OCI-LY7 (cell line): Measurements from ENCODE around the gene ZNF747. TPM values are rescaled to one million over a fixed set of nuclear protein-coding genes. Genes with fewer than 3 reads are reported as not detected.

Source experiments
- Bru-seq: library from RNA; stranded (reverse); fragments of 400-500 nt; gene quantifications from one replicate; lab custom pipeline; 2021; lab: Mats Ljungman, UMichigan
- BruChase-seq, 2 experiments: library from RNA; stranded (reverse); fragments of 400-500 nt; gene quantifications; one replicate each; lab custom pipeline; 2021; lab: Mats Ljungman, UMichigan
- BruUV-seq: library from RNA; stranded (reverse); fragments of 400-500 nt; replicated peaks from 2 replicates; lab custom pipeline; 2021; lab: Mats Ljungman, UMichigan
- CTCF ChIA-PET: fragments of 300-600 bp; sonication (Branson Sonifier 250); formaldehyde crosslinking; loops from one replicate; lab custom pipeline; 2022; ENCODE audit warnings: antibody characterized with exemption; ENCODE audit not compliant: unreplicated experiment; lab: Charles Lee
- POLR2A ChIA-PET: fragments of 300-600 bp; sonication (Branson Sonifier 250); formaldehyde crosslinking; loops from one replicate; lab custom pipeline; 2022; ENCODE audit warnings: antibody characterized with exemption; lab: Charles Lee
- DNase-seq: peaks from one replicate; pipeline ENCODE4 v3.0.0-alpha.2; 2015; ENCODE audit warnings: low spot score
- H2AFZ ChIP-seq: fragments of 200-600 bp; sonication (generic), shearing (Covaris generic); 2 replicates; pipeline ENCODE4 v1.6.1; 2014; ENCODE audit warnings: mild to moderate bottlenecking, antibody characterized with exemption, low read length, moderate library complexity
- H3K27ac ChIP-seq: fragments of 200-600 bp; sonication (generic); 2 replicates; pipeline ENCODE4 v1.5.1; 2014; ENCODE audit warnings: mixed run types, low read depth, mild to moderate bottlenecking, moderate library complexity, low read length, inconsistent platforms; ENCODE audit not compliant: poor library complexity, severe bottlenecking
- H3K36me3 ChIP-seq: fragments of 200-600 bp; sonication (generic); 2 replicates; pipeline ENCODE4 v1.6.1; 2014; ENCODE audit warnings: mild to moderate bottlenecking, antibody characterized with exemption, low read length, moderate library complexity, mixed read lengths; ENCODE audit not compliant: insufficient read depth
- H3K4me1 ChIP-seq: fragments of 200-600 bp; sonication (generic); 2 replicates; pipeline ENCODE4 v1.5.1; 2014; ENCODE audit warnings: mild to moderate bottlenecking, low read length; ENCODE audit not compliant: insufficient read depth, poor library complexity, severe bottlenecking
- H3K4me2 ChIP-seq: fragments of 200-600 bp; sonication (generic); 2 replicates; pipeline ENCODE4 v1.6.1; 2014; ENCODE audit warnings: mild to moderate bottlenecking, low read length
- H3K4me3 ChIP-seq: fragments of 200-600 bp; sonication (generic); 2 replicates; pipeline ENCODE4 v1.5.1; 2014; ENCODE audit warnings: mild to moderate bottlenecking, low read depth, low read length; ENCODE audit not compliant: poor library complexity, severe bottlenecking
- H3K79me2 ChIP-seq: fragments of 200-600 bp; sonication (generic); 2 replicates; pipeline ENCODE4 v1.6.1; 2016; ENCODE audit warnings: low read depth, mild to moderate bottlenecking, low read length, moderate library complexity, mixed read lengths; ENCODE audit not compliant: insufficient read depth
- H3K9me2 ChIP-seq: fragments of 200-600 bp; sonication (generic); 2 replicates; pipeline ENCODE4 v1.6.1; 2016; ENCODE audit warnings: mild to moderate bottlenecking, low read length, mixed read lengths; ENCODE audit not compliant: insufficient read depth
- H3K9me3 ChIP-seq: fragments of 200-600 bp; sonication (generic); 2 replicates; pipeline ENCODE4 v1.6.1; 2014; ENCODE audit warnings: mild to moderate bottlenecking, mixed run types, low read length, mixed read lengths
- H4K20me1 ChIP-seq: fragments of 200-600 bp; sonication (generic); 2 replicates; pipeline ENCODE4 v1.6.1; 2014; ENCODE audit warnings: mild to moderate bottlenecking, antibody characterized with exemption, low read length, moderate library complexity, mixed read lengths; ENCODE audit not compliant: insufficient read depth
- EZH2phosphoT487 ChIP-seq: fragments of 200-600 bp; sonication (generic); IDR thresholded peaks from 2 replicates; pipeline ENCODE4 v1.6.1; 2018; ENCODE audit warnings: low read depth, borderline replicate concordance, mild to moderate bottlenecking, mixed run types, antibody characterized with exemption, low read length, moderate library complexity, mixed read lengths
- intact Hi-C: fragments of 100-400 bp; cut with micrococcal nuclease; formaldehyde crosslinking; loops from one replicate; pipeline ENCODE4 v1.10.0; 2022; ENCODE audit not compliant: unreplicated experiment
- long read RNA-seq: library from polyadenylated mRNA; stranded (forward); transcript quantifications from one replicate; pipeline ENCODE4 v2.0.0, GENCODE V29; 2022
- total RNA-seq, 2 experiments: library from RNA; depleted of rRNA in 1 of 2; stranded (reverse); fragments of >200 nt in 1 of 2; shearing (Covaris generic) in 1 of 2; gene quantifications; 2 replicates each; pipeline ENCODE4 v1.2.3, GENCODE V29; 2014 to 2022
- TF ChIP-seq, protein P1 (sequence below): fragments of 200-600 bp; sonication (generic); conservative IDR thresholded peaks from 2 replicates; pipeline ENCODE4 v1.5.1; 2014; ENCODE audit warnings: mild to moderate bottlenecking, antibody characterized with exemption, low read length, moderate library complexity, mixed read lengths

ZNF747 gene
- total RNA-seq (2014; rRNA removed; shearing (Covaris generic)) (15.7 and 22.2 TPM in 2 replicates), total RNA-seq (2022) (17.2 and 20.8 TPM in 2 replicates), Bru-seq, nascent RNA (percentile 72 among the genes with signal in this experiment), BruChase-seq, experiment 1, labeled RNA remaining after a 6-hour chase (percentile 66 among the genes with signal in this experiment), BruChase-seq, experiment 2, labeled RNA remaining after a 2-hour chase (percentile 79 among the genes with signal in this experiment)
- long read RNA-seq, transcript ZNF747-201 (2 exons, 3,936 nt), result minor isoform, 8 of 37 reads
- long read RNA-seq, transcript ZNF747-202 (2 exons, 3,504 nt), result major isoform, 18 of 37 reads
- long read RNA-seq, transcript ZNF747-203 (3 exons, 1,511 nt), result minor isoform, 8 of 37 reads
- long read RNA-seq, partial matches to known transcripts, result 0 of 37 reads
- long read RNA-seq, other reads (novel, unspliced or antisense), result 3 of 37 reads

DNA sequence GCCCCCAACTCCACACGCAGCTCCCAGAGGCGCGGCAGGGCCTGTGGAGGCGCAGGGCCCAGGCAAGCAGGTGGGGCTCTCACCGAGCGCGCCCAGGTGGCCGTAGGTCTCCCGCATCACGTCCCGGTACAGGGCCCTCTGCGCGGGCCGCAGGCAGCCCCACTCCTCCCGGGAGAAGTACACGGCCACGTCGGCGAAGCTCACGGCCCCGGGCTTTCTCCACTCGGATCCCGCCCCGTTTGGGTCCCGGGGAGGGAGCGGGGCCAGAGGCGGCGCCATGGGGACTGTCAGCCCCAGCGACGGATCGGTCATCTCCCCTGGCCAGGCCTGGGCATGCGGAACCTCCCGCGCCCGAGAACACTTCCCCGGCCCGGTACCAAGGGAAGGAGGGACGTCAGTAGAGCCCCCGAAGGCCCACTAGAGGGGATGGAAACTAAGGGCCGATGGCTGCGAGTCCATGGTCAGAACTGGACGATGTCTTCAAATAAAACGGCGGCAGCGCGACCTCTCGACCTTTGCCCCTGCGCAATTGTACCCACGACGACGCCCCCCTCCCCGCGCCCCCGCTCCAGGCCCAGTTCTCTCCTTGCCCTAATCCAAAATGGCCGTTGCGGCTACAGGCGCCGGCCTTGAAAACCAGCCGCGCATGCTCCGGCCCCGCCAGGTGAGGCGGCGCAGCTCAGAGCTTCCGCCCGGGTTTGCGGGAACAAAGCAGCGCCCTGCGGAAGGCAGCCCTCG lies at the start of gene ZNF747:
Gene ZNF747, minus strand, starts transcription at position 491 of the 738 bp plus-strand sequence. Its CDS starts 179 bp downstream, at position 312.
- intact Hi-C loops, result loop anchor here (1.0 to 2.0 kb wide), 4 partner anchors 24 to 104 kb away; partner anchors contain the start of genes DCTPP1, ITGAL and ZNF764
- CTCF ChIA-PET, result interaction anchor here (0.7 to 1.8 kb wide), 6 partner anchors 23 to 100 kb away, joined by 3 to 6 read pairs (median 4); no protein-coding TSS in a partner anchor

DNA sequence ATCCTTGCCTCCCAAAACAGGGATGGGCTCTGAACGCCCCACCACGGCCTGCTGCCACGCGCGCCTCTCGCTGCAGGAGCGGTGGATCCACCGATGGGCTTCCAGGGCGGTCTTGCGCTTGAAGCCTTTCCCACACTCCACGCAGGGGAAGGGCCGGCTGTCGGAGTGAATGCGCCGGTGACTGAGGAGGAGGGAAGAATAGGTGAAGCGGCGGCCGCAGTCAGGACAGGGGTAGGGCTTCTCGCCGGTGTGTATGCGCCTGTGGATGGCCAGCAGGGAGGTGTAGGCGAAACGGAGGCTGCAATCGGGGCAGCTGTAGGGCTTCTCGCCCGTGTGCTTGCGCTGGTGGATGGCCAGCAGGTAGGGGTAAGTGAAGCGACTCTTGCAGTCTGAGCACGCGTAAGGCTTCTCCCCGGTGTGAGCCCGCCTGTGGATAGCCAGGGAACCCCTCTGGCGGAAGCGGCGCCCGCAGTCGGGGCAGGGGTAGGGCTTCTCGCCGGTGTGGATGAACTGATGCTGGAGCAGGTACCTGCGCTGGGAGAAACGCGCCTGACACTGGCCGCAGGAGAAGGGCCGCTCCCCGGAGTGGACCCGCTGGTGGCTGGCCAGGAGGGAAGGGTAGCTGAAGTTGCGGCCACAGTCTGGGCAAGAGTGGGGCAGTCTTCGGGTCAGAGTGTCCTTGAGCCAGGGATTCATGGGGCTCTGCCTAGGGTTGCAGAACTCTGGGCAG lies 48.1 kb upstream of the ZNF747 start:
- H3K9me3 ChIP-seq, result no peaks in the 10 kb centered on the region
- intact Hi-C loops, result no loop called here
- H3K4me2 ChIP-seq, result no peak overlapping the region
- DNase-seq, result no peak
- no peaks in the 10 kb centered on the region for H4K20me1 ChIP-seq
- peaks cover 13% of the 10 kb centered on the region for H3K36me3 ChIP-seq
- H2AFZ ChIP-seq, result no peak overlapping the region
- POLR2A ChIA-PET, result no interaction called here
- H3K9me2 ChIP-seq, result no peaks in the 10 kb centered on the region
- no peak overlapping the region for H3K4me3 ChIP-seq
- no TSS peak for BruUV-seq
- H3K27ac ChIP-seq, result no peak overlapping the region
- no peaks in the 10 kb centered on the region; the same call in 1 of the 2 replicates for H3K79me2 ChIP-seq
- CTCF ChIA-PET, result no interaction called here
- no peak for TF ChIP-seq EZH2phosphoT487
- TF ChIP-seq, protein P1, sequence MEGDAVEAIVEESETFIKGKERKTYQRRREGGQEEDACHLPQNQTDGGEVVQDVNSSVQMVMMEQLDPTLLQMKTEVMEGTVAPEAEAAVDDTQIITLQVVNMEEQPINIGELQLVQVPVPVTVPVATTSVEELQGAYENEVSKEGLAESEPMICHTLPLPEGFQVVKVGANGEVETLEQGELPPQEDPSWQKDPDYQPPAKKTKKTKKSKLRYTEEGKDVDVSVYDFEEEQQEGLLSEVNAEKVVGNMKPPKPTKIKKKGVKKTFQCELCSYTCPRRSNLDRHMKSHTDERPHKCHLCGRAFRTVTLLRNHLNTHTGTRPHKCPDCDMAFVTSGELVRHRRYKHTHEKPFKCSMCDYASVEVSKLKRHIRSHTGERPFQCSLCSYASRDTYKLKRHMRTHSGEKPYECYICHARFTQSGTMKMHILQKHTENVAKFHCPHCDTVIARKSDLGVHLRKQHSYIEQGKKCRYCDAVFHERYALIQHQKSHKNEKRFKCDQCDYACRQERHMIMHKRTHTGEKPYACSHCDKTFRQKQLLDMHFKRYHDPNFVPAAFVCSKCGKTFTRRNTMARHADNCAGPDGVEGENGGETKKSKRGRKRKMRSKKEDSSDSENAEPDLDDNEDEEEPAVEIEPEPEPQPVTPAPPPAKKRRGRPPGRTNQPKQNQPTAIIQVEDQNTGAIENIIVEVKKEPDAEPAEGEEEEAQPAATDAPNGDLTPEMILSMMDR, result no peak
- H3K4me1 ChIP-seq, result peaks cover 18% of the 10 kb centered on the region

More for the DNA sequence above, at the start of gene ZNF747:
- H3K79me2 ChIP-seq, result peaks cover 28% of the 10 kb centered on the region; the same call in 1 of the 2 replicates
- H4K20me1 ChIP-seq, result no peaks in the 10 kb centered on the region
- POLR2A ChIA-PET, result interaction anchor here (0.6 to 4.6 kb wide), 13 partner anchors 23 to 105 kb away, joined by 3 to 54 read pairs (median 3); partner anchors contain the start of genes DCTPP1, ZNF689 and ZNF764
- H3K36me3 ChIP-seq, result peaks cover 21% of the 10 kb centered on the region
- H3K9me3 ChIP-seq, result no peaks in the 10 kb centered on the region
- peak within 1 kb of the TSS; percentile 75 for H3K4me3 ChIP-seq
- peak within 1 kb of the TSS; percentile 51 for H2AFZ ChIP-seq
- peak; percentile 94 for DNase-seq
- H3K9me2 ChIP-seq, result no peaks in the 10 kb centered on the region
- BruUV-seq, result TSS peak; percentile 57
- H3K4me1 ChIP-seq, result peaks cover 34% of the 10 kb centered on the region
- no peak for TF ChIP-seq EZH2phosphoT487
- TF ChIP-seq, protein P1, result no peak
- peak within 1 kb of the TSS; percentile 89 for H3K4me2 ChIP-seq
- H3K27ac ChIP-seq, result peak within 1 kb of the TSS; percentile 82
